Activated T-cell treated with anti-CD3 and anti-CD28 coated beads, Interleukin-2, amount 50 U/mL, for 24 hours (primary cell): ENCODE results near the gene PARN.

ENCODE experiments used
- DNase-seq: peaks from one replicate; pipeline ENCODE4 v3.0.0-alpha.2; 2020
- H3K27ac Mint-ChIP-seq: 2 replicates; pipeline ENCODE4 v1.8.0; 2020; ENCODE audit warnings: mild to moderate bottlenecking, mixed read lengths
- H3K27me3 Mint-ChIP-seq: 2 replicates; pipeline ENCODE4 v1.8.0; 2020; ENCODE audit warnings: mixed read lengths
- H3K36me3 Mint-ChIP-seq: 2 replicates; pipeline ENCODE4 v1.8.0; 2020; ENCODE audit warnings: low read depth, mixed read lengths
- H3K4me1 Mint-ChIP-seq: 2 replicates; pipeline ENCODE4 v1.8.0; 2020; ENCODE audit warnings: low read depth, mixed read lengths
- H3K4me3 Mint-ChIP-seq: 2 replicates; pipeline ENCODE4 v1.8.0; 2020; ENCODE audit warnings: mild to moderate bottlenecking, moderate library complexity, mixed read lengths
- H3K9me3 Mint-ChIP-seq: 2 replicates; pipeline ENCODE4 v1.8.0; 2020; ENCODE audit warnings: mixed read lengths

PARN gene

GRCh38 chr16:14483819-14484385 lies 146.2 kb downstream of the PARN start:
- Mint-ChIP-seq H3K27me3 (no peaks in the 10 kb centered on the region), H3K36me3 (peaks cover 65% of the 10 kb centered on the region), H3K9me3 (peaks cover 2% of the 10 kb centered on the region), H3K4me1 (peaks cover 14% of the 10 kb centered on the region), H3K4me3 (no peak overlapping the region), H3K27ac (no peak overlapping the region)
- no peak for DNase-seq

- no peaks in the 10 kb centered on the region for H3K4me1 Mint-ChIP-seq
- H3K4me3 Mint-ChIP-seq = no peak overlapping the region
- H3K27ac Mint-ChIP-seq = no peak overlapping the region
- H3K27me3 Mint-ChIP-seq = no peaks in the 10 kb centered on the region
- peaks cover 2% of the 10 kb centered on the region for H3K9me3 Mint-ChIP-seq
- no peak for DNase-seq
- peaks cover 63% of the 10 kb centered on the region for H3K36me3 Mint-ChIP-seq
Measured at GRCh38 chr16:14476183-14476582, 153.9 kb downstream of the PARN start.

- peaks cover 2% of the 10 kb centered on the region for H3K9me3 Mint-ChIP-seq
- H3K27me3 Mint-ChIP-seq = no peaks in the 10 kb centered on the region
- no peaks in the 10 kb centered on the region for H3K4me1 Mint-ChIP-seq
- no peak overlapping the region for H3K4me3 Mint-ChIP-seq
- no peak for DNase-seq
- peaks cover 61% of the 10 kb centered on the region for H3K36me3 Mint-ChIP-seq
- H3K27ac Mint-ChIP-seq = no peak overlapping the region
Measured at GRCh38 chr16:14475370-14476139, 154.5 kb downstream of the PARN start.

GRCh38 chr16:14473488-14473887 lies 156.6 kb downstream of the PARN start:
- no peak overlapping the region for H3K4me3 Mint-ChIP-seq
- peaks cover 47% of the 10 kb centered on the region for H3K36me3 Mint-ChIP-seq
- H3K27ac Mint-ChIP-seq = no peak overlapping the region
- H3K9me3 Mint-ChIP-seq = no peaks in the 10 kb centered on the region
- H3K4me1 Mint-ChIP-seq = no peaks in the 10 kb centered on the region
- no peak for DNase-seq
- no peaks in the 10 kb centered on the region for H3K27me3 Mint-ChIP-seq

GRCh38 chr16:14472357-14472756 lies 157.7 kb downstream of the PARN start:
- Mint-ChIP-seq H3K9me3 (no peaks in the 10 kb centered on the region), H3K36me3 (peaks cover 47% of the 10 kb centered on the region), H3K27ac (no peak overlapping the region), H3K4me3 (no peak overlapping the region), H3K27me3 (no peaks in the 10 kb centered on the region), H3K4me1 (no peaks in the 10 kb centered on the region)
- no peak for DNase-seq

- Mint-ChIP-seq H3K9me3 (no peaks in the 10 kb centered on the region), H3K36me3 (peaks cover 54% of the 10 kb centered on the region), H3K4me3 (no peak overlapping the region), H3K27me3 (no peaks in the 10 kb centered on the region), H3K4me1 (no peaks in the 10 kb centered on the region), H3K27ac (no peak overlapping the region)
- DNase-seq = no peak
Measured at GRCh38 chr16:14470788-14471187, 159.3 kb downstream of the PARN start.

GRCh38 chr16:14465799-14466198 lies 164.3 kb downstream of the PARN start:
- H3K36me3 Mint-ChIP-seq = peaks cover 78% of the 10 kb centered on the region
- DNase-seq = no peak
- no peaks in the 10 kb centered on the region for H3K27me3 Mint-ChIP-seq
- peaks cover 5% of the 10 kb centered on the region for H3K4me1 Mint-ChIP-seq
- no peak overlapping the region for H3K27ac Mint-ChIP-seq
- H3K9me3 Mint-ChIP-seq = peaks cover 8% of the 10 kb centered on the region
- no peak overlapping the region for H3K4me3 Mint-ChIP-seq

GRCh38 chr16:14464796-14465195 lies 165.3 kb downstream of the PARN start:
- Mint-ChIP-seq H3K4me3 (no peak overlapping the region), H3K27me3 (no peaks in the 10 kb centered on the region), H3K4me1 (peaks cover 7% of the 10 kb centered on the region), H3K36me3 (peaks cover 81% of the 10 kb centered on the region), H3K9me3 (peaks cover 8% of the 10 kb centered on the region), H3K27ac (no peak overlapping the region)
- DNase-seq = no peak

GRCh38 chr16:14464192-14464591 lies 165.9 kb downstream of the PARN start:
- no peak for DNase-seq
- no peak overlapping the region for H3K27ac Mint-ChIP-seq
- H3K4me1 Mint-ChIP-seq = peaks cover 7% of the 10 kb centered on the region
- H3K27me3 Mint-ChIP-seq = no peaks in the 10 kb centered on the region
- peaks cover 8% of the 10 kb centered on the region for H3K9me3 Mint-ChIP-seq
- H3K36me3 Mint-ChIP-seq = peaks cover 76% of the 10 kb centered on the region
- no peak overlapping the region for H3K4me3 Mint-ChIP-seq

- DNase-seq = no peak
- Mint-ChIP-seq H3K4me1 (peaks cover 7% of the 10 kb centered on the region), H3K4me3 (no peak overlapping the region), H3K27me3 (no peaks in the 10 kb centered on the region), H3K9me3 (peaks cover 8% of the 10 kb centered on the region), H3K36me3 (peaks cover 80% of the 10 kb centered on the region), H3K27ac (no peak overlapping the region)
Measured at GRCh38 chr16:14462811-14463210, 167.2 kb downstream of the PARN start.

GRCh38 chr16:14460726-14461125 lies 169.3 kb downstream of the PARN start:
- H3K36me3 Mint-ChIP-seq = peaks cover 77% of the 10 kb centered on the region
- no peaks in the 10 kb centered on the region for H3K27me3 Mint-ChIP-seq
- H3K27ac Mint-ChIP-seq = peak overlapping the region; percentile 53
- H3K4me3 Mint-ChIP-seq = no peak overlapping the region
- H3K9me3 Mint-ChIP-seq = peaks cover 8% of the 10 kb centered on the region
- no peak for DNase-seq
- H3K4me1 Mint-ChIP-seq = peaks cover 7% of the 10 kb centered on the region

GRCh38 chr16:14458576-14458975 lies 171.5 kb downstream of the PARN start:
- no peak for DNase-seq
- Mint-ChIP-seq H3K4me1 (peaks cover 7% of the 10 kb centered on the region), H3K27ac (no peak overlapping the region), H3K4me3 (no peak overlapping the region), H3K36me3 (peaks cover 61% of the 10 kb centered on the region), H3K9me3 (peaks cover 3% of the 10 kb centered on the region), H3K27me3 (no peaks in the 10 kb centered on the region)

- Mint-ChIP-seq H3K4me1 (peaks cover 7% of the 10 kb centered on the region), H3K36me3 (peaks cover 46% of the 10 kb centered on the region), H3K27me3 (no peaks in the 10 kb centered on the region), H3K9me3 (no peaks in the 10 kb centered on the region), H3K27ac (no peak overlapping the region), H3K4me3 (no peak overlapping the region)
- DNase-seq = no peak
Measured at GRCh38 chr16:14456793-14457481, 173.1 kb downstream of the PARN start.

- no peak overlapping the region for H3K4me3 Mint-ChIP-seq
- no peaks in the 10 kb centered on the region for H3K4me1 Mint-ChIP-seq
- no peak overlapping the region for H3K27ac Mint-ChIP-seq
- H3K27me3 Mint-ChIP-seq = no peaks in the 10 kb centered on the region
- H3K36me3 Mint-ChIP-seq = peaks cover 33% of the 10 kb centered on the region
- H3K9me3 Mint-ChIP-seq = no peaks in the 10 kb centered on the region
- DNase-seq = no peak
Measured at GRCh38 chr16:14455573-14455972, 174.5 kb downstream of the PARN start.

GRCh38 chr16:14454391-14454790 lies 175.7 kb downstream of the PARN start:
- Mint-ChIP-seq H3K27me3 (no peaks in the 10 kb centered on the region), H3K9me3 (no peaks in the 10 kb centered on the region)
- DNase-seq = no peak

More at GRCh38 chr16:14454391-14454790, 175.7 kb downstream of the PARN start:
- Mint-ChIP-seq H3K4me1 (no peaks in the 10 kb centered on the region), H3K27ac (no peak overlapping the region), H3K36me3 (peaks cover 30% of the 10 kb centered on the region), H3K4me3 (no peak overlapping the region)
